EH (cell line): Measurements from ENCODE around the gene LUZP4.
"Not testable (repeated sequence)": the region's sequence is repeated elsewhere in the genome, so short reads cannot be mapped to it uniquely, and the experiment has no call there.

Experiments used
- DNase-seq: peaks from one replicate; pipeline ENCODE4 v3.0.0-alpha.2; 2015; ENCODE audit warnings: low read depth

The LUZP4 gene

DNA sequence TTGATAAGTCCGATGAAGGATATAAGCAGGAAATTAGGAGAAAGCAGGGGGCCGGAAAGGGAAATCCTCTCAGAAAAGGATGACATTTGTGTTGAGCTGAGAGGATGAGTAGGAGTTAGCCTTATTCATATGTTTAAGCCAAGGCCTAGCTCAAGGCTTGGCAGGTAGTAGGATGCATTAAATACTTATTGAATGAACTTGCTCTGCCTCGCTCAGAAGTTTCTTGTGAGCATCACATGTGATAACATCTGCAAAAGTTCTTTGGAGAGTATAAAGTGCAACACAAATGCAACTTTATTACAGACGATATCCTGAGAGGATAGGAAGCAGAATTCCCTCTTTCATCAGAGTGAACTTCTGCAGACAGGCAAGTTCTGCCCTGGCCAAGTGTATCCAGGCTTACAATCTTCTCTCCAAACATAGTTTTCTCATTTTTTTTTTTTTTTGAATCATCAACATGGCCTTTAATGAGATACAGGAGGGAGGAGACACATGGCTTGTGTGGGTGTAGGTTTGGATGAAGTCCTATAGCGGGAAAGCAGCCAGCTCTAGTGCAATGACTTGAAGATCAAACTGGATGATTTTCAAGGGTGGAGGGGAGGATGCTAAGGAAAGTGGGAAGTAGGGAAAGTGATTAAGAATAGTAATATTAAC, 48.1 kb downstream of the LUZP4 start:
- peak; percentile 56 for DNase-seq

DNA sequence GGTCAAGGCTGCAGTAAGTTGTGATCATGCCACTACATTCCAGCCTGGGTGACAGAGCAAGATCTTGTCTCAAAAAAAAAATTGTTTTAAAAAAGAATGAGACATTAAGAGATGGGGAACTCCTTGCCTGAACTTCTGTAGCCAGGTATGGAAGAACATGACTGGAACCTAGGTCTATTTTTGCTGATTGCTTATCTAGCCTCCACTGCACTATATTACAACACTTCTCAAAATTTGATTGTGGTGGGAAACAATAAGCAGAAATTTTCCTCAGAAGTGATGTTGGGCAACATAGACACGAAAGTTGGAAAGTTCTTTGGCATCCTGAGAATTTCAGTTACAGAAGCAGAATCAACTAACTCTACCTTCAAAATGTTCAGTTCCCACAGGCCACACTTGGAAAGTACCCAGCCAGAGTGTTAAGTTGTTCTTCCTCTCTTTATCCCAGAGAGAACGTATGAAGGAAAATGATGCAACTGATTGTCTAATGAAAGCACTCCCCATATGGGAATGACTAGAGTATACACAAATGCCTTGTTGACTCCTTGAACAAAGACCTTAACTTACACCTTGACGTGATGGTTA, 50.0 kb downstream of the LUZP4 start:
- peak; percentile 59 for DNase-seq

DNA sequence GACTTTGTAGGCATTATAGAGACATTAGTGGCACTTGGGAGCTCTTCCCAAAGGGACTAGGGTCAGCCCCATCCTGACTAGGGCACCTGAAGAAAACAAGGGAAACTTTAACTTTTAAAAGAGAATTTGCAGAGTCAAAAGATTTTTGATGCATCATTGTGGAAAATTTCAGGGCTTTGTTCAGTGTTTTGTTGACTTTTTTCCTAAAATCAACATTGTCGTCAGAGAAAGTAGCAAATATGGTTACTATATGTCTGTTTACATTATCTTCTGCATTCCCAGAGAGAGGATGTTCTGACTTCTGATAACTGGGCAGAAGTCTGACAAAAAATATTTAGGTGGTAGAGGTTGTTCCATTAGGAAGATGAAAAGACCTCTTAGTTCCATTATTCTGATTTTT, 51.9 kb downstream of the LUZP4 start:
- no peak for DNase-seq

DNA sequence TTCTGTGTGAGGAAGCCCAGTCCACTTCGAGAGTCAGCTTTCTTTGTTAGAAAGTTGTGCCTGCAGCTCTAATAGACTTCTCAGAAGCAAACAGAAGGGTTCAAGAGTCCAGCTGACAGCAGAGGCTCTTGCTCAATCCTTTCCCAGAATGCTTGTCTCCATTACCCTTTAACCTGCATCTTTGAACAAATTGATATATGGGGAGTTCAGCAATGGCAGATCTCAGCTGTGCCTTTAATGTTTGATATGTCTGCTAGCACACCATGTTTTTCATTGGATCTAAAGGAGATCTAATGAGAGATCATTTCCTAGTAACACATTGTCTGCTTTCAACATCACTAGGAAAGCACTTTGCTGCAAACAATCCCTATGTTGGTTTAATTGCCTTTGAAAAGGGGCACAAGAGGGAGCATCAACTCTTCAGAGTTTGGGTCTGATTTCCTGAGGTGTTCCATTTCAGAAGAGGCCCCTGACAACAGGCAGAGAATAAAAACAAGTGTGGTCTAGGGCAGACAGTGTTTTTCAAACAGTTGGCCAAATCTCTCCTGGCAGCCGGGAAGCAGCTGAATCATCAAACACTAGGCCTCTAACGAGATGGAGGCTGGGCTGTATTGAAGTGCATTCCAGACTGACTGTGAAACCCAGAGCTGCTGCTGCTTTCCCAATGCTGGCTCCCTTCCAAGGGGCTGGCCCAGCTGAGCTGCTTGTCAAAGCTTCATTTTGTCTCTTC, 55.5 kb downstream of the LUZP4 start:
- DNase-seq: peak; percentile 95

DNA sequence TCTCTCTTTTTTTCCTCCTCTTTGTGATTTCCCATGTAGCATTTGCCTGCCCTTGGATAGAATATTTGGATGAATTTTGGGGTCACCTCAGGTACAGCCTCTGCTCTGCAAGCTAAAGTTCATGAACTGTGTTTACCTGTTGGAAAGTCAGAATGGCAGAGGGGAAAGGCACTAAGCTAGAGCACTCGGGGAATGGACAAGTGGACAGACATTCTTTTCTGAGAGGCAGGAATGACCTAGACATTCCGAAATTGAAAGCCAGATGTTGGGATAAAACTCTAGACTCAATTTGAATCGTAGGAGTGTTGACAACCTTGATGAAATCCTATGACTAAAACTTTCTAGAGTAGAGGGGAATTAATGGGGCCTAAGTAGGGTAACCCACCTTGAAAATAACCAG, 56.1 kb downstream of the LUZP4 start:
- no peak for DNase-seq

DNA sequence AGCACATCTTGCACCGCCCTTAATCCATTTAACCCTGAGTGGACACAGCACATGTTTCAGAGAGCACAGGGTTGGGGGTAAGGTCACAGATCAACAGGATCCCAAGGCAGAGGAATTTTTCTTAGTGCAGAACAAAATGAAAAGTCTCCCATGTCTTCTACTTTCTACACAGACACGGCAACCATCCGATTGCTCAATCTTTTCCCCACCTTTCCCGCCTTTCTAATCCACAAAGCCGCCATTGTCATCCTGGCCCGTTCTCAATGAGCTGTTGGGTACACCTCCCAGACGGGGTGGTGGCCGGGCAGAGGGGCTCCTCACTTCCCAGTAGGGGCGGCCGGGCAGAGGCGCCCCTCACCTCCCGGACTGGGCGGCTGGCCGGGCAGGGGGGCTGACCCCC, 57.2 kb downstream of the LUZP4 start:
- DNase-seq: not testable (repeated sequence)

DNA sequence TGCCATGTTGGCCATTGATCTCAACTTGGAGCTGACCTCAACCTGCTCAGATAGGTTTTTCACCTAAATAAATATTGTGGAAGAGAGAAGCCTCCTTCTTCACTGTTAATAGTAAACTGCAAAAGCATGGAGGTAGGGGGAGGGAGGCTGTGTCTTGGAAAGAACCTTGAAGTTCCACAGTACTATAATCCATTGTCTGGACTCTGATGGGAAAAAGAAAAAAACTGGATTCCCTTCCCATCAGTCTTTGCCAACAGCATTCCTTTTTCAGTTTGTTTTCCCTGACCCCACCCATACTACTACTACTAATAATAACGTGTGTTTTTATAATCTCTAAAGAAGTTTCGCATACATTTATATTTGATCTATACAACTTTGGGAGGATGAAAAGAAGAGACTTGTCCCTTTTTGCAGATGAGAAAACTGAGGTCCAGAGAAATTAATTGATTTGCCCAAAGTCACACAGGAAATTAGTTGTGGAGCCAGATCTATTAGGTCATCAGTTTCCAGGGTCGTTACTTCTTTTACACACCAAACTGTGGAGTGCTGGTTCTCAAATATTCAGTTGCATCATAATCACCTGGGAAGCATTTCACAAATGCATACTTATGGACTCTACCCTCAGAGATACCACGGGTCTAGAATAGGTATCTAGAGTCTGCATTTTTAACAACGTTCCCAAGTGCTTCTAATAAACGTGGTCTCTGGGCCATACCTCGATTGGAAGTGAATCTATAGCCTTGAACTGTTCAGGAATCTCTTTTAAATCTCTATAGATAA, 59.1 kb downstream of the LUZP4 start:
- no peak for DNase-seq

DNA sequence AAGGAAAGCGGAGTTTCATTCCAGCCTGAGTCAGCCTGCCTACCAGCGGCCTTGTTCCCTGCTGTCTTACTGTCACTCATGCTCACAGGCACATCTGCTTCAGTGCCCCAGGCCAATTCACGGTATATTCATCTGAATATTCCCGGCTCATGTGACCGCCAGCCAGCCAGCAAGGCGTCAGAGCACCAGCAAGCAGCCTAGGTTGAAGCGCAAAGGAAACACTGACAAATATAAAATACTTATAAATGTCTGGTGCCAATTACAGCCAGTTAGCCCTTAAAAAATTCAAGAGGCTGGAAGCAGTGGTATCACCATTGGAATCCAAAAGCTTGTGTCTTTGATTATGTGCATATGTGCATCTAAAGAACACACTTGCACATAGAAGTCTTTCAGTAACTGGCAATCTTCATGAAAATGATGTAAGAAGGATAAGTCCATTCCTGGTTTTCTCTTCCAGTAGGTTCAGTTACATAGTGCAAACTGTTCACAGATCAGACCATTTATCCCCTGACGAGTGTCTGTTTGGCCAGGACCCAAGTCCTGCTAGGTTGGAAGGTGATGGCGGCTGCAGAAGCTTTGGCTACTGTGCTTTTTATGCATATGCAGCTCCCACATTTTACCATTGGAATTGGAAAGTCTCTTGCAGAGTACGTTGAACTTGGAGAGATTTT, 61.3 kb downstream of the LUZP4 start:
- peak; percentile 86 for DNase-seq

DNA sequence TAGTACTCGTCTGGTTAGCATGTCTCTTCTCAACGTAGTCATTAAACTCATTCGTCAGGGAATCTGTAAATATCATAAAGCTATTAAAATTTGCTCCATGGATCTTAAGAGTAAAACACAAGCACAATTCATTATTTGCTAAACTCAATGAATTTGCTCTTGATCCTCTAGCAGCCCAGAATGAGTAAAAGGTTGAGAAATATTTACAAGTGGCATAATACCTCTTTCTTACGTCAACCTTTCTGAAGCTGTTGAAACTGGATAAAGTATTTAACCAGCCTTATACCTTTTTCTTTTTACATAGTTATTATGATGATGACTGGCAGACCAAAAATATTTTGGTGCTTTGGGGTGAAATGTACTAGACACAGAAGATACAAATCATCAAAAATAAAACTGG, 66.9 kb downstream of the LUZP4 start:
- no peak for DNase-seq
